Measurements from ENCODE around the gene RFWD3.

GRCh38 chr16:74580833-74581232 lies 85.8 kb downstream of the RFWD3 start:
- TF ChIP-seq POLR2AphosphoS5 (IDR thresholded peaks at IDR 0.05; ENCODE audit: low read depth, low read length) (no peak), POLR2A (IDR thresholded peaks at IDR 0.05; ENCODE audit: low read depth, low read length) (no peak)
